Endodermal cell (in vitro differentiated cells): ENCODE results near the gene KCNQ2. TPM values are rescaled to one million over a fixed set of nuclear protein-coding genes. Genes with fewer than 3 reads are reported as not detected.

ENCODE experiments used
- DNase-seq: peaks from one replicate; pipeline ENCODE4 v3.0.0-alpha.2; 2017
- H3K27ac ChIP-seq: 2 replicates; pipeline ENCODE4 v1.5.1; 2013; ENCODE audit warnings: mild to moderate bottlenecking, low read depth, low read length, moderate library complexity
- H3K27me3 ChIP-seq: 2 replicates; pipeline ENCODE4 v1.6.1; 2013; ENCODE audit warnings: mild to moderate bottlenecking, low read length, moderate library complexity; ENCODE audit not compliant: insufficient read depth, control insufficient read depth, poor library complexity, severe bottlenecking
- H3K36me3 ChIP-seq: 2 replicates; pipeline ENCODE4 v1.7.0; 2013; ENCODE audit warnings: mild to moderate bottlenecking, low read length, moderate library complexity; ENCODE audit not compliant: control insufficient read depth, insufficient read depth
- H3K4me1 ChIP-seq: one replicate; pipeline ENCODE4 v1.7.0; 2013; ENCODE audit warnings: low read length; ENCODE audit not compliant: control insufficient read depth, insufficient read depth
- H3K4me3 ChIP-seq: 2 replicates; pipeline ENCODE4 v1.5.1; 2013; ENCODE audit warnings: mild to moderate bottlenecking, low read length, moderate library complexity
- H3K9ac ChIP-seq: 2 replicates; pipeline ENCODE4 v1.6.1; 2013; ENCODE audit warnings: mild to moderate bottlenecking, low read length, moderate library complexity; ENCODE audit not compliant: poor library complexity, severe bottlenecking; ENCODE audit errors: extremely low read depth
- H3K9me3 ChIP-seq: 2 replicates; pipeline ENCODE4 v1.6.1; 2013; ENCODE audit warnings: mild to moderate bottlenecking, low read length, moderate library complexity; ENCODE audit not compliant: control insufficient read depth
- H3K27ac Mint-ChIP-seq: 2 replicates; pipeline ENCODE4 v1.8.0; 2020; ENCODE audit warnings: mixed read lengths
- H3K27me3 Mint-ChIP-seq: 2 replicates; pipeline ENCODE4 v1.8.0; 2021; ENCODE audit warnings: mild to moderate bottlenecking, mixed read lengths; ENCODE audit not compliant: insufficient read depth
- H3K36me3 Mint-ChIP-seq: 2 replicates; pipeline ENCODE4 v1.8.0; 2020; ENCODE audit warnings: low read depth, mixed read lengths
- H3K4me1 Mint-ChIP-seq: 2 replicates; pipeline ENCODE4 v1.8.0; 2020; ENCODE audit warnings: mixed read lengths
- H3K4me3 Mint-ChIP-seq: 2 replicates; pipeline ENCODE4 v1.8.0; 2020; ENCODE audit warnings: mild to moderate bottlenecking, moderate library complexity, mixed read lengths
- H3K9me3 Mint-ChIP-seq: 2 replicates; pipeline ENCODE4 v1.8.0; 2020; ENCODE audit warnings: mild to moderate bottlenecking, mixed read lengths
- WGBS, 2 experiments: methylation state at CpG; one replicate each; pipeline versions ENCODE4 v1.1.5 to v1.1.7; 2013; ENCODE audit warnings: missing lambda C conversion rate in 2 of 2, mixed read lengths in 1 of 2; ENCODE audit not compliant: insufficient coverage in 1 of 2, insufficient read length in 1 of 2; 5-methylcytosine and 5-hydroxymethylcytosine counted together
- total RNA-seq, 2 donors: library from RNA; stranded (reverse); fragmentation: NEBNext Ultra II Directional in 1 of 2; extraction: Animal tissue kit (Norgen Biotek cat#: 25700) in 1 of 2; gene quantifications; 2 replicates in 1 of 2; 3 replicates in 1 of 2; pipeline ENCODE4 v1.2.1, GENCODE V29; 2021
- TF ChIP-seq, protein P1 (sequence below): fragments of 200-600 bp; sonication (generic); conservative IDR thresholded peaks from 2 replicates; pipeline ENCODE4 v1.5.0; 2021; ENCODE audit warnings: antibody characterized with exemption, mild to moderate bottlenecking

Gene KCNQ2
- total RNA-seq, 2 donors from 2014 or later, result 36.4 to 62.8 TPM

DNA sequence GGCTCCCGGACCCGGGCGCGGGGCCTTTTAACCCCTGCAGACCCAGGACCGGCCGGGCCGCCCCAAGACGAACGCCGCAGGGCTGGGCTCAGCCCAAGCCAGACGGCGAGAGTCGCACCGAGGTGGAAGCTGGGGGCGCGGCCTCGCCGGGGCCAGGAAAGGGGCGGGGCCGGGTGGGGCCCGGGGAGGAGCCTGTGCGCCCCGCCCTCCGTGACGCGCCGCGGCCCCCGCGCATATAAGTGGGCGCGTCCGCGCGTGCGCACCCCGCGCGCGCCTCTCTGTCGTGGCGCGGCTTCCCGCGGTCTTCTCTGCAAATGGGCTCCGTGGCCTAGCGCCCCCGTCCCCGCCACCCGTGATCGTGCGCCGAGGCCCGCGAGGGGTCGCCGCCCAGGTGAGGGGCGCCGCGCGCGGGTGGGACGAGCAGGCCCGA is 48.1 kb upstream of the KCNQ2 start, which contains the start of gene PPDPF:
PPDPF (plus strand) TSS at position 262 of the 430 bp plus-strand sequence. CDS start 544 bp downstream, outside the sequence.
- H3K27me3 Mint-ChIP-seq, result peaks cover 11% of the 10 kb centered on the region
- Histone ChIP-seq H3K4me1 (no peaks in the 10 kb centered on the region), H3K9ac (peak within 1 kb of the TSS; percentile 90), H3K9me3 (peaks cover 12% of the 10 kb centered on the region), H3K4me3 (peak within 1 kb of the TSS; percentile 92), H3K27me3 (peaks cover 5% of the 10 kb centered on the region), H3K36me3 (peaks cover 20% of the 10 kb centered on the region), H3K27ac (peak within 1 kb of the TSS; percentile 81)
- peaks cover 20% of the 10 kb centered on the region for H3K36me3 Mint-ChIP-seq
- peak within 1 kb of the TSS; percentile 80 for H3K27ac Mint-ChIP-seq
- H3K4me1 Mint-ChIP-seq, result peaks cover 2% of the 10 kb centered on the region
- TF ChIP-seq, protein P1, sequence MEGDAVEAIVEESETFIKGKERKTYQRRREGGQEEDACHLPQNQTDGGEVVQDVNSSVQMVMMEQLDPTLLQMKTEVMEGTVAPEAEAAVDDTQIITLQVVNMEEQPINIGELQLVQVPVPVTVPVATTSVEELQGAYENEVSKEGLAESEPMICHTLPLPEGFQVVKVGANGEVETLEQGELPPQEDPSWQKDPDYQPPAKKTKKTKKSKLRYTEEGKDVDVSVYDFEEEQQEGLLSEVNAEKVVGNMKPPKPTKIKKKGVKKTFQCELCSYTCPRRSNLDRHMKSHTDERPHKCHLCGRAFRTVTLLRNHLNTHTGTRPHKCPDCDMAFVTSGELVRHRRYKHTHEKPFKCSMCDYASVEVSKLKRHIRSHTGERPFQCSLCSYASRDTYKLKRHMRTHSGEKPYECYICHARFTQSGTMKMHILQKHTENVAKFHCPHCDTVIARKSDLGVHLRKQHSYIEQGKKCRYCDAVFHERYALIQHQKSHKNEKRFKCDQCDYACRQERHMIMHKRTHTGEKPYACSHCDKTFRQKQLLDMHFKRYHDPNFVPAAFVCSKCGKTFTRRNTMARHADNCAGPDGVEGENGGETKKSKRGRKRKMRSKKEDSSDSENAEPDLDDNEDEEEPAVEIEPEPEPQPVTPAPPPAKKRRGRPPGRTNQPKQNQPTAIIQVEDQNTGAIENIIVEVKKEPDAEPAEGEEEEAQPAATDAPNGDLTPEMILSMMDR, result no peak
- H3K9me3 Mint-ChIP-seq, result peaks cover 7% of the 10 kb centered on the region
- H3K4me3 Mint-ChIP-seq, result peak within 1 kb of the TSS; percentile 86
- peak; percentile 93 for DNase-seq
- 0 to 1% methylated on average over 18 to 64 of the region's 64 CpGs for WGBS, 2 experiments

DNA sequence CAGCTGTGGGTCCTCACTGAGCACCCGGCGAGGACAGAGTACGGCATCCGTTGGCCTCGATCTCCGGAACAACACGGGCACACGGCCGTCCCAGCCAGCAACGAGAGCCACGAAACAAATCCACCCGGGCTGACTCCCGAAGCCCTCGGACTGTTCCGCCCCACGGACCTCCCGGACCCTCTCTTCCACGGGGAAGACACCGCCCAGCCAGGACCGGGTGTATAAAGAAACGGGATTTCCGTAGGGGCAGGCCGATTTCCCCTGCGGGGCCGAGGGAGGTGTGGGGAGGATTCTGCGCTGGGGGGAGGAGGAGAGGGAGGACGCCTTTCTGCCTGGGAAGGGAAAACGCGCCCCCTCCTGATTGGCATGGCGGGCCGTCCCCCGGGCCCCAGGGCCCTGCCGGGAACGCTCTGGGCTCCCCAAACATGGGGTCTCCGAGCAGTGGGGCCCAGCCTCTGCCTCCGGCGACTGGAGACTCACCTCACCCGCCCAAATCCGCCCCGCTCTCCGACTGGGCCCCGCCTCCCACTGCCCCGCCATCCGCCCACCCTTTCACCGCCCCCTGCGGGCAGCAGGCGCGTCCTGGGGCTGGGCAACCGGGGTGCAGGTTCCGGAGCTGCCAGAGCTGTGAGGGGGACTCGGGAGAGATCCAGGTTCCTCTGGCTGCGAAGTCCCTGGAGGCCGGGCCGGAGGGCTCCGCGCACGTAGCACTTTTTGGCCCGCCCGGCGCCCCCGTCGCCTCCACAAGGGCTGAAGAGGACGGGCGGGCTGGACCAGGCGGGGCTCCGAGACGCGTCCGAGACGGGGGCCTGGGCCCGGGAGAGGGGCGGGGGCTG is 47.4 kb upstream of the KCNQ2 start:
- peak overlapping the region; percentile 86 for H3K4me3 Mint-ChIP-seq
- Histone ChIP-seq H3K9ac (peak overlapping the region; percentile 20), H3K4me3 (peak overlapping the region; percentile 92), H3K4me1 (no peaks in the 10 kb centered on the region), H3K9me3 (peaks cover 12% of the 10 kb centered on the region), H3K27ac (peak overlapping the region; percentile 53), H3K36me3 (peaks cover 20% of the 10 kb centered on the region), H3K27me3 (peaks cover 5% of the 10 kb centered on the region)
- peak; percentile 90 for DNase-seq
- peaks cover 7% of the 10 kb centered on the region for H3K9me3 Mint-ChIP-seq
- peaks cover 14% of the 10 kb centered on the region for H3K27me3 Mint-ChIP-seq
- WGBS, 2 experiments, result 14 to 19% methylated on average over 42 to 72 of the region's 72 CpGs
- H3K36me3 Mint-ChIP-seq, result peaks cover 20% of the 10 kb centered on the region
- H3K27ac Mint-ChIP-seq, result no peak overlapping the region
- TF ChIP-seq, protein P1, result peak; percentile 56
- peaks cover 2% of the 10 kb centered on the region for H3K4me1 Mint-ChIP-seq

DNA sequence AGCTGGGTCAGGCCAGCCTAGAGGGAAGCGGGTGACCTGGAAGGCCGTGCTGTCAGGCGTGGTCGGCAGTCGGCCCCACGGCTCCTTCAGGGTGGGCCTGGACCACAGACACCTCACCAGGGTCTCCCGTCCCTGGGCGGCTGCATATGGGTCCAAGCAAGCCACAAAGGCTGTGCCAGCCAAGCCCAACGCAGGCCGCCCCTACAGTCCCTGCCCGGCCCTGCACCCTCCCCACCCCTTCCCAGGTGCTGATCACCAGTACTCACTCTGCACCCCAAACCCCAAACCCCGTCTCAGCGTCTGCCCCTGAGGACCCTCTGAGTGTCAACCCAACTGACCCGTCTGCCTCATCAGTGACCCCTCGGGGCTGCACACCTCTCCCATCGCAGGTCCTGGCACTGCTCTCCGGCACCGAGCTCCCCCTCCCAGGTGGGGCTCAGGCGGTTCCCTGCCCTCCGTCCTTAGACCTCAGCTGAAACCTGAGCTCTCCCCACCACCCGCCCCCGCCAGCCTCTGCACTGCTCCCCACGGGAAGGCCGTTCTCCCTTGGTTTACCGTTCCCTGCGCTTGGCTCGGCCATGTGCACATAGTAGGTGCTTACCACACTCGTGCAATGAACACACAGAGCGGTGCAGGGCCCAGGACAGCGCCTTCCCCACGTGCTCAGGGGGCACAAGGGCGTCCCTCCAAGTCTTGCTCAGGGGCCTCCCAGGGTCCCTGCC is 46.7 kb upstream of the KCNQ2 start:
- Histone ChIP-seq H3K4me1 (no peaks in the 10 kb centered on the region), H3K9me3 (peaks cover 12% of the 10 kb centered on the region), H3K27me3 (peaks cover 5% of the 10 kb centered on the region), H3K9ac (no peak overlapping the region), H3K27ac (no peak overlapping the region), H3K36me3 (peaks cover 20% of the 10 kb centered on the region), H3K4me3 (peak overlapping the region; percentile 92)
- peak; percentile 69 for DNase-seq
- peaks cover 12% of the 10 kb centered on the region for H3K9me3 Mint-ChIP-seq
- peaks cover 17% of the 10 kb centered on the region for H3K36me3 Mint-ChIP-seq
- TF ChIP-seq, protein P1, result peak; percentile 6
- H3K4me3 Mint-ChIP-seq, result peak overlapping the region; percentile 86
- no peak overlapping the region for H3K27ac Mint-ChIP-seq
- H3K27me3 Mint-ChIP-seq, result peaks cover 15% of the 10 kb centered on the region
- H3K4me1 Mint-ChIP-seq, result peaks cover 2% of the 10 kb centered on the region
- 83 to 90% methylated on average over 15 to 32 of the region's 32 CpGs for WGBS, 2 experiments
